Neural progenitor cell (in vitro differentiated cells): Measurements from ENCODE around the gene CHTF8. TPM values are rescaled to one million over a fixed set of nuclear protein-coding genes. Genes with fewer than 3 reads are reported as not detected.
A peak's percentile ranks its signal among the peaks of the same experiment; 100 is the strongest.

Experiments used
- DNase-seq: peaks from one replicate; pipeline ENCODE4 v3.0.0-alpha.2; 2016; ENCODE audit warnings: low spot score
- H2AFZ ChIP-seq: fragments of 200-600 bp; sonication (generic); replicated peaks from 2 replicates; pipeline ENCODE4 v1.6.1; 2016; ENCODE audit warnings: antibody characterized with exemption
- H3F3A ChIP-seq: fragments of 200-600 bp; sonication (generic); 2 replicates; pipeline ENCODE4 v1.6.1; 2016; ENCODE audit warnings: antibody characterized with exemption, low read depth
- H3K27ac ChIP-seq: fragments of 200-600 bp; sonication (generic); 2 replicates; pipeline ENCODE4 v1.5.1; 2016; ENCODE audit warnings: mild to moderate bottlenecking
- H3K27me3 ChIP-seq: fragments of 200-600 bp; sonication (generic); 2 replicates; pipeline ENCODE4 v1.6.1; 2016; ENCODE audit warnings: mild to moderate bottlenecking, moderate library complexity
- H3K36me3 ChIP-seq: fragments of 200-600 bp; sonication (generic); 2 replicates; pipeline ENCODE4 v1.5.1; 2016
- H3K4me1 ChIP-seq: fragments of 200-600 bp; sonication (generic); 2 replicates; pipeline ENCODE4 v1.6.1; 2016; ENCODE audit warnings: mixed run types
- H3K4me2 ChIP-seq: fragments of 200-600 bp; sonication (generic); 2 replicates; pipeline ENCODE4 v1.6.1; 2016
- H3K4me3 ChIP-seq: fragments of 200-600 bp; sonication (generic); 2 replicates; pipeline ENCODE4 v1.5.1; 2016
- H3K79me2 ChIP-seq: fragments of 200-600 bp; sonication (generic); 2 replicates; pipeline ENCODE4 v1.6.1; 2016; ENCODE audit warnings: low read depth
- H3K9ac ChIP-seq: fragments of 200-600 bp; sonication (generic); 2 replicates; pipeline ENCODE4 v1.6.1; 2016
- H3K9me3 ChIP-seq: fragments of 200-600 bp; sonication (generic); 2 replicates; pipeline ENCODE4 v1.5.1; 2016; ENCODE audit warnings: low read depth
- H4K20me1 ChIP-seq: fragments of 200-600 bp; sonication (generic); 2 replicates; pipeline ENCODE4 v1.6.1; 2016; ENCODE audit warnings: low read depth
- H3K27ac Mint-ChIP-seq: 3 replicates; pipeline ENCODE4 v1.8.0; 2021; ENCODE audit warnings: mixed read lengths
- H3K27me3 Mint-ChIP-seq: 2 replicates; pipeline ENCODE4 v1.8.0; 2022; ENCODE audit warnings: low read depth, mild to moderate bottlenecking, inconsistent platforms, moderate library complexity, mixed read lengths; ENCODE audit not compliant: insufficient read depth
- H3K36me3 Mint-ChIP-seq: 3 replicates; pipeline ENCODE4 v1.8.0; 2021; ENCODE audit warnings: mixed read lengths
- H3K4me1 Mint-ChIP-seq: 3 replicates; pipeline ENCODE4 v1.8.0; 2021; ENCODE audit warnings: mixed read lengths
- H3K4me3 Mint-ChIP-seq: 3 replicates; pipeline ENCODE4 v1.8.0; 2021; ENCODE audit warnings: mild to moderate bottlenecking, moderate library complexity, mixed read lengths
- H3K9me3 Mint-ChIP-seq: 3 replicates; pipeline ENCODE4 v1.8.0; 2020; ENCODE audit warnings: mixed read lengths
- CTCF ChIP-seq: fragments of 200-600 bp; sonication (generic); IDR thresholded peaks from 2 replicates; pipeline ENCODE4 v1.5.1; 2017; ENCODE audit warnings: antibody characterized with exemption, mild to moderate bottlenecking
- EZH2 ChIP-seq: fragments of 200-600 bp; sonication (generic); IDR thresholded peaks from 2 replicates; pipeline ENCODE4 v1.6.1; 2017; ENCODE audit warnings: antibody characterized with exemption, mild to moderate bottlenecking, moderate library complexity
- EZH2phosphoT487 ChIP-seq: fragments of 200-600 bp; sonication (generic); IDR thresholded peaks from 2 replicates; pipeline ENCODE4 v1.6.1; 2017; ENCODE audit warnings: antibody characterized with exemption
- total RNA-seq: library from RNA; depleted of rRNA; stranded (reverse); fragments of >200 nt; gene quantifications from 2 replicates; pipeline ENCODE4 v1.2.3, GENCODE V29; 2015; ENCODE audit warnings: low replicate concordance

The CHTF8 gene
- total RNA-seq, 1 donor from 2014 or later: 99.8 TPM

GRCh38 chr16:69085032-69085695 lies 47.2 kb downstream of the CHTF8 start:
- Histone ChIP-seq H3F3A (peaks cover 19% of the 10 kb centered on the region), H3K4me3 (no peak overlapping the region), H2AFZ (no peak overlapping the region), H3K9ac (no peak overlapping the region), H3K27me3 (no peaks in the 10 kb centered on the region), H4K20me1 (no peaks in the 10 kb centered on the region), H3K27ac (no peak overlapping the region), H3K36me3 (no peaks in the 10 kb centered on the region), H3K9me3 (no peaks in the 10 kb centered on the region), H3K4me2 (no peak overlapping the region), H3K4me1 (peaks cover 24% of the 10 kb centered on the region), H3K79me2 (no peaks in the 10 kb centered on the region)
- Mint-ChIP-seq H3K27ac (peak overlapping the region; percentile 36), H3K36me3 (peaks cover 7% of the 10 kb centered on the region), H3K4me3 (no peak overlapping the region), H3K27me3 (peaks cover 4% of the 10 kb centered on the region), H3K9me3 (no peaks in the 10 kb centered on the region), H3K4me1 (peaks cover 22% of the 10 kb centered on the region)
- DNase-seq: no peak
- TF ChIP-seq EZH2: no peak
- TF ChIP-seq CTCF: no peak

GRCh38 chr16:69084289-69084688 lies 48.1 kb downstream of the CHTF8 start:
- Histone ChIP-seq H3K27me3 (no peaks in the 10 kb centered on the region), H4K20me1 (no peaks in the 10 kb centered on the region), H3K79me2 (no peaks in the 10 kb centered on the region), H3K9me3 (no peaks in the 10 kb centered on the region), H3K4me3 (no peak overlapping the region), H3K9ac (no peak overlapping the region), H3K4me1 (peaks cover 17% of the 10 kb centered on the region), H3F3A (peaks cover 18% of the 10 kb centered on the region), H3K36me3 (no peaks in the 10 kb centered on the region), H3K27ac (peak overlapping the region; percentile 48), H2AFZ (no peak overlapping the region), H3K4me2 (peak overlapping the region; percentile 34)
- Mint-ChIP-seq H3K9me3 (no peaks in the 10 kb centered on the region), H3K27ac (no peak overlapping the region), H3K4me1 (peaks cover 17% of the 10 kb centered on the region), H3K4me3 (no peak overlapping the region), H3K27me3 (peaks cover 4% of the 10 kb centered on the region), H3K36me3 (peaks cover 7% of the 10 kb centered on the region)
- TF ChIP-seq EZH2 (no peak), EZH2phosphoT487 (no peak), CTCF (no peak)
- DNase-seq: no peak

- Histone ChIP-seq H3K27me3 (no peaks in the 10 kb centered on the region), H3K4me3 (no peak overlapping the region), H3K4me2 (no peak overlapping the region), H3K36me3 (no peaks in the 10 kb centered on the region), H4K20me1 (no peaks in the 10 kb centered on the region), H3K79me2 (no peaks in the 10 kb centered on the region), H3K9ac (no peak overlapping the region), H3F3A (peaks cover 13% of the 10 kb centered on the region), H2AFZ (no peak overlapping the region), H3K27ac (peak overlapping the region; percentile 48), H3K9me3 (no peaks in the 10 kb centered on the region), H3K4me1 (peaks cover 16% of the 10 kb centered on the region)
- TF ChIP-seq CTCF (peak; percentile 27), EZH2 (no peak), EZH2phosphoT487 (no peak)
- no peak overlapping the region for H3K27ac Mint-ChIP-seq
- H3K9me3 Mint-ChIP-seq: no peaks in the 10 kb centered on the region
- no peak for DNase-seq
- peaks cover 7% of the 10 kb centered on the region for H3K36me3 Mint-ChIP-seq
- peaks cover 9% of the 10 kb centered on the region for H3K4me1 Mint-ChIP-seq
- no peak overlapping the region for H3K4me3 Mint-ChIP-seq
- peaks cover 4% of the 10 kb centered on the region for H3K27me3 Mint-ChIP-seq
Observed at GRCh38 chr16:69083306-69083941, 49.0 kb downstream of the CHTF8 start.
